SK-N-MC (cell line): Measurements from ENCODE around the gene EFEMP2.
"Not testable (repeated sequence)": the region's sequence is repeated elsewhere in the genome, so short reads cannot be mapped to it uniquely, and the experiment has no call there.

ENCODE experiments used
- DNase-seq: peaks from one replicate; pipeline ENCODE4 v3.0.0-alpha.2; 2011; ENCODE audit warnings: low read depth, low spot score
- H3K27ac ChIP-seq: fragments of 200-600 bp; sonication (generic); 2 replicates; pipeline ENCODE4 v1.5.1; 2016; ENCODE audit warnings: mixed run types
- H3K36me3 ChIP-seq: fragments of 200-600 bp; sonication (generic); 2 replicates; pipeline ENCODE4 v1.6.1; 2017; ENCODE audit warnings: antibody characterized with exemption, low read length, mixed read lengths; ENCODE audit not compliant: insufficient read depth
- H3K4me3 ChIP-seq: fragments of 200-600 bp; sonication (generic); 2 replicates; pipeline ENCODE4 v1.5.1; 2016
- H3K9ac ChIP-seq: fragments of 200-600 bp; sonication (generic); 2 replicates; pipeline ENCODE4 v1.8.0; 2017; ENCODE audit warnings: mixed run types, mixed read lengths; ENCODE audit not compliant: insufficient read length
- H3K9me3 ChIP-seq: fragments of 200-600 bp; sonication (generic); 2 replicates; pipeline ENCODE4 v1.6.1; 2017; ENCODE audit warnings: low read depth, mild to moderate bottlenecking, antibody characterized with exemption, low read length, moderate library complexity, mixed read lengths
- EZH2 ChIP-seq: fragments of 200-600 bp; sonication (generic); IDR thresholded peaks from one replicate; pipeline ENCODE4 v1.6.1; 2017; ENCODE audit warnings: antibody characterized with exemption
- FOXP2 ChIP-seq: optimal IDR thresholded peaks from 2 replicates; pipeline ENCODE3; 2011; ENCODE audit warnings: mild to moderate bottlenecking, moderate library complexity; ENCODE audit not compliant: insufficient read depth; ENCODE audit errors: extremely low read length, control extremely low read depth
- POLR2AphosphoS5 ChIP-seq: IDR thresholded peaks from 2 replicates; pipeline ENCODE4 v1.6.1; 2012; ENCODE audit warnings: mild to moderate bottlenecking, low read depth, low read length, borderline replicate concordance

Gene EFEMP2

DNA sequence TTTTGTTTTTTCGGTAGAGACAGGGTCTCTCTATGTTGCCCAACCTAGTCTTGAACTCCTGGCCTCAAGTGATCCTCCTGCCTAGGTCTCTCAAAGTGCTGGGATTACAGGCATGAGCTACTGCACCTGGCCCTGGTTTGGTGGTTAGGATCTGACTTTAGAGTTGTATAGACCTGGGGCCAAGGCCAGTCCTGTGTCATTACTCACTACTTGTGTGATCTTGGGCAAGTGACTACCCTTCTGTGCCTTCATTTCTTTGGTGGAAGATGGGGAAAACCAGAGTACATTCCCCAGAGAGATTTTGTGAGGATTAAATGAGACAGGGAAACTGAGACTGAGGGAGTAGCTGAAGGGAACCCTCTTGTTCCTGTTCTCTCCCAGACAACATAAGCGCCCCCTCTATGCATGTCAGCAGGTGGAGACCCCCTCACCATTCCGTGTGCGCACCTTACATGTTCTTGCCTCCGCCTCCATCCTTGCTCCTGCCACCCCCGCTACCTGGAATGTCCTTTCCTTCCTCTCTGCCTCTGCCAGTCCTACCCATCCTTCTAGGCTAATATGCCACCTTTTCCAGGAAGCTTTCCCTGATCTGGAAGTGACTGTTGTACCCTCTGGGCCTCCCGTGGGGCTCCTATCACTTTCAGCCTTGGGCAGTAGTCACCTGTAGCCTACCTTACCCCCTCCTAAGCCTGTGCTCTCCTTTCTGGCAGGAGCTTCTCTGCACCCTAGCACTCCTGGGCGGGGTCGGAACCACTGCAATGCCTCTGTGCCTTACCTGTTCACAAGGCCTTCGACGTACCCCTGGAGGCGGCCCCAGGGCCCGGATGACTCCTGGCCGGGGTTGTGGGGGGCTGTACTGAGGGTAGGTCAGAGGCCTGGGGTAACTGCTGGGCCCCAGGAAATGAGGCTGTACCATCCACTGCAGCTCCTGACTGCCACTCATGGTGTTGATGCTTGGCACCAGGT lies 23.7 kb upstream of the EFEMP2 start:
- DNase-seq: no peak
- Histone ChIP-seq H3K4me3 (no peak overlapping the region), H3K9me3 (no peaks in the 10 kb centered on the region), H3K9ac (no peak overlapping the region), H3K36me3 (no peaks in the 10 kb centered on the region), H3K27ac (no peak overlapping the region)
- TF ChIP-seq EZH2 (no peak), FOXP2 (no peak), POLR2AphosphoS5 (no peak)

DNA sequence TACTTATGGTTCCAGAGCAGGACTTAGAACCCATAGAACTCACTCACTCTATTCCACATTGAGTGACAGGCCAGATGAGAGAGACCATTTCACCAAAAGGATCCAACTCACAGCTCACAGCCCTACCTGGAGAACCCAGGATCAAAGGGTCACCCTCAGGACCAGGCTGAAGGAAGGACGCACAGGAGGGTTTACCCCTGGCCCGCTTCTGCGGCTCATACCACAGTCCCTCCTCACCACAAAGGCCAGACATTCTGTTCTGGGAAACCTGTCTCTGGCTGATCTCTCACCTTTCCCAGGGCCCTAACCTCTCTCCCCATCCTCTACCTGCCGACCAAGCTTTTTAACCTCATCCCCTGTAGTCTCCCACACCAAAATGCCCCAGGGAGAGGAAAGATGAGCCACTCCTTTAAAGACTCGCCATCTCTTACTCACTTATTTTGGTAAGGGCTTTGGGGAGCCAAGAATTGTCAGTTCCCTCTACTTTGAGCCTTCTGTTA lies 22.9 kb upstream of the EFEMP2 start:
- H3K9ac ChIP-seq: no peak overlapping the region
- TF ChIP-seq POLR2AphosphoS5 (no peak), FOXP2 (no peak), EZH2 (no peak)
- H3K9me3 ChIP-seq: no peaks in the 10 kb centered on the region
- no peak for DNase-seq
- H3K36me3 ChIP-seq: no peaks in the 10 kb centered on the region
- H3K4me3 ChIP-seq: no peak overlapping the region
- H3K27ac ChIP-seq: no peak overlapping the region

DNA sequence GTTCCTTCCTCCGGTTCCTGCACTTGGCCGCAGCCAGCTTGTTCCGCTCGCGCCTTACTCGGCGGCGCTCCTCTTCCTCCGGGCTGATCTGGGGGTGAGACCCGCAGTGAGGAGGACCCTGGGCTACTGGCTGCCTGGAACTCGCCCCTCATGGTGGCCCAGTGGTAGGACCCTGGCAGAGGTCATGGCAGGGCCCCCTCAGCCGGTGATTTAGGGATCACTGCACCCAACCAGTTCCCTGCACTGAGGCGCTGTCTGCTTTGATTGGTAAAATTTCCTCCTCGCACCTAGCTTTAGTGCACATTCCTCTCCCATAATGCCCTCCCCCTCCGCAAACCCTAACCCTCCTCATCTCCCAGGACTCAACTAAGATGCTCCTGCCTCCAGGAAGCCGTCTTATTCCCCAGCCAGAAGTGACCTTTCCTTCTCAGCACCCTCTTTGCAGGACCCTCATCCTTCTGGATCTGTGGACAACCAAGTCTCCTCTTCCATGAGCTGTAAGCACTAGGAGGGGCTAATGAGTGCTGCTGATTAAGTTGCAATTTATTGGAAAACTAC lies 21.5 kb upstream of the EFEMP2 start:
- Histone ChIP-seq H3K36me3 (no peaks in the 10 kb centered on the region), H3K9me3 (no peaks in the 10 kb centered on the region), H3K27ac (0 out of 2 replicates have a peak overlapping the region, but pooled peaks have one; percentile 67), H3K4me3 (no peak overlapping the region), H3K9ac (no peak overlapping the region)
- DNase-seq: no peak
- TF ChIP-seq EZH2: no peak
- no peak for TF ChIP-seq FOXP2
- no peak for TF ChIP-seq POLR2AphosphoS5

DNA sequence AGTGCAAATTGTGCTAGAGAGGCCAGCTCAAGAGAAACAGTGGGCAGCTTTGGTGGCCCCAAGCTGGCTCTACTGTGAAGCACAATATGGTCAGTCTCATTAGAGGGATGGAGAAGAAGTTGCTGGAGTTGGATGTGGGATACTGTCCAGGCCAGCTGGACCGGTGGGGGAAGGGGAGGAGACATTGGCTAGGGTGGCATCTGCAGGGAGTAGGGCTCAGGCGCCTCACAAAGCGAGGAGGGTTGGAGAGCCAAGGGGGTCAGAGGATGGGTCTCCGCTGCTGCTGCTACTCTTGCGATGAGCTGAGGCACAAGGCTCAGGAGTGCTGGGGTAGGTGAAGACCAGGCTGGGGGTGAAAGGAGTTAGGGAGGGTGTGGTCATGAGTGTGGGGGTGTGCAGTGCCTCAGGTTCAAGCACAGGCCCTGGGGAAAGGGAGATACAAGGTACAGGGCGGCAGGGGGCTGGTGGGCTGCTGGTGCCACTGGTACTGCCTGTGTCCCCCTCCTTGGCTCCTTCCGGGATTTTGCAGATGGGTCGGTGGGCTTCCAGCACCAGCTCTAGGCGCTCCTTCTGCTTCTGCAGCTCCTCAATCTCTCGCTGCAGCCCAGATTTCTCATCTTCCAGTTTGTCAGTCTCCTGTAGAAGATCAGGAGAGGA lies 20.2 kb upstream of the EFEMP2 start:
- no peak overlapping the region for H3K9ac ChIP-seq
- H3K36me3 ChIP-seq: no peaks in the 10 kb centered on the region
- H3K27ac ChIP-seq: no peak overlapping the region
- no peaks in the 10 kb centered on the region for H3K9me3 ChIP-seq
- H3K4me3 ChIP-seq: peak overlapping the region; percentile 52
- no peak for DNase-seq
- TF ChIP-seq EZH2 (no peak), FOXP2 (no peak), POLR2AphosphoS5 (no peak; the same call in 1 of the 2 replicates)

DNA sequence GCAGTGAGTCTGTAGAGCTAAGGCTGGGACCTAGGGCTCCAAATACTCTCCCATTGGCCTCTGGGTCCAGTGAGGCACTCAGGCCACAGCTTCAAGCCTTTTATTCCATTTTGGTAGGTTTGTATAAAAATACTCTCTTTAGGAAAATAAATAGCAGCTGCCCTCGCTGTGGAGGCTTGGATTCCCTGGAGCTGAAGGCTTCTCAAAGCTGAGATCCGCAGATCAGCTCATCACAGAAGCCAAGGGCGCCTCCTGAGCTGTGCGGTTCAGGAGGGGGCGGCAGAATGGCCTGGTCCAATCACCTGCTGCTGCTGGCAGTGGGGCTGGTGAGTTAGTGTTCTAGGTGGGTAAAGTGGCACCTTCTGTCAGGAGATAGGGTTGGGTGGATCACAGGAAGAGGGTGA lies 19.5 kb upstream of the EFEMP2 start:
- Histone ChIP-seq H3K4me3 (peak overlapping the region; percentile 95), H3K9ac (peak overlapping the region; percentile 88)
- not testable (repeated sequence) for H3K36me3 ChIP-seq, DNase-seq, H3K27ac ChIP-seq, H3K9me3 ChIP-seq

DNA sequence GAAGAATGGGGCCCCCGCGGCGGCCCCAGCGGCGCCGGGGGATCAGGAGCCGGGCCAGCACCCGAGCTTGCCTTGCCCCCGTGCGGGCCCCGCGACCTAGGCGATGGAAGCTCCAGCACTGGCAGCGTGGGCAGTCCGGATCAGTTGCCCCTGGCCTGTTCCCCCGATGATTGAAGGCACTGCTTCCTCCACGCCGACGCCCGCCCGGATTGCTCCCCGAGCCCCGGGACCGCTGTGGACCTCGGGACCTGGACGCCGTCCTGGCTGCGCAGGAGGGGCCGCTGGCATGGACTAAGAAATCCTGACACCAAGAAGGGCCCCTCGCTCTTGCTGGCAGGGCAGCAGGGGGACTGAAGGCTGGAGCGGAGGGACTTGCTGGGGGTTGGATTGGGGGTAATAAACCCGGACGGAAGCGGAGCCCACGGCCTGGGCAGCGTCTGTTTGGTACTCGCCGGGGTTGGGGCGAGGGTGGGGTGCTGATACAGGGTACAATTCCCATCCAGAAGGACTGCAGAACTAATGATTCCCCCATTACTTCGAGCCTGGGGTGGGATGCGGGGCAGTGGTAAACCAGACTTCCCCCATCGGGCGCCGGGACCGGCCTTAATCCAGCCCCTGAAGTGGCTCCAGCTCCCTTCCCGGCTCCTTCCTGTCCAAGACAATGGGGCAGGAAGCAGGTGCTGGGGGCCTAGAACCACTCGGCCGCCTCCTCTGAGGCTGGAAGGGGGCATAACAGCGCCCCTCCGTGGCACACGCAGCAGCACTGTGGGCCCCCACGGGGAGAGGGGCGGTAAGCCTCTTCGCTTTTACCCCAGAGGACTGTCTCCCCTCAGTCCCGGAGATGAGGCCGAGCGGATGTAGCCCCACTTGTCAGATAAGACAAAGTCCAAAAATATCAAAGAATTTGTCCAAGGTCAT lies 18.9 kb upstream of the EFEMP2 start:
- DNase-seq: no peak
- H3K4me3 ChIP-seq: peak overlapping the region; percentile 95
- TF ChIP-seq POLR2AphosphoS5: 0 out of 2 replicates have a peak, but pooled peaks have one; percentile 15
- TF ChIP-seq EZH2: no peak
- TF ChIP-seq FOXP2: no peak
- no peaks in the 10 kb centered on the region for H3K9me3 ChIP-seq
- H3K36me3 ChIP-seq: peaks cover 2% of the 10 kb centered on the region; the same call in 1 of the 2 replicates
- 0 out of 2 replicates have a peak overlapping the region, but pooled peaks have one; percentile 42 for H3K27ac ChIP-seq
- peak overlapping the region; percentile 88 for H3K9ac ChIP-seq

DNA sequence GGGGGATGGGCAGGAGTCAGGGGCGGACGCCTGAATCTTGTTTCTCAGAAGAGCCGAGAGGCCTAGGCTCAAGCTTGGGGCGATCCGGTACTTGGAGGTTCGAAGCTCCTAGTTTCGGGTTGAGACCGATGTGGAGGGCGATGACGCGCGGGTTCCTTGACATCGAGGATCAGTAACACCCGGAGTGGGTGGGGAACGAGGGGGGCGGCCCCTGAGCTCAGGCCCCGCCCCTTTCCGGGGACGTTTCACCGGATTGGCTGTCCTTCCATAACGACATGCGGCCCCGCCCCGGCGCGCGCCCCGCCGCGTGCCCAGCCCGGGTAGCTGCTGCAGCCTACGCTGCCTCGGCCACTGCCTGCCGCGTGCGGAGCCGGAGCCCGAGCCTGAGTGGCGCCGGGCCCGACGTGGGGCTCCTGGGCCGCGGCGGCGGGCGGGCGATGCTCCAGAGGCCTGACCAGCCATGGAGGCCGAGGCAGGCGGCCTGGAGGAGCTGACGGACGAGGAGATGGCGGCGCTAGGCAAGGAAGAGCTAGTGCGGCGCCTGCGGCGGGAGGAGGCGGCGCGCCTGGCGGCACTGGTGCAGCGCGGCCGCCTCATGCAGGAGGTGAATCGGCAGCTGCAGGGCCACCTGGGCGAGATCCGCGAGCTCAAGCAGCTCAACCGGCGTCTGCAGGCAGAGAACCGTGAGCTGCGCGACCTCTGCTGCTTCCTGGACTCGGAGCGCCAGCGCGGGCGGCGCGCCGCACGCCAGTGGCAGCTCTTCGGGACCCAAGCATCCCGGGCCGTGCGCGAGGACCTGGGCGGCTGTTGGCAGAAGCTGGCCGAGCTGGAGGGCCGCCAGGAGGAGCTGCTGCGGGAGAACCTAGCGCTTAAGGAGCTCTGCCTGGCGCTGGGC lies 18.0 kb upstream of the EFEMP2 start, which contains the start of gene CCDC85B:
Gene CCDC85B, plus strand, starts transcription at position 350 of the 895 bp plus-strand sequence. Its CDS starts 111 bp downstream, at position 461.
- no peak for TF ChIP-seq FOXP2
- peak; percentile 77 for TF ChIP-seq POLR2AphosphoS5
- 0 out of 2 replicates have a peak within 1 kb of the TSS, but pooled peaks have one; percentile 42 for H3K27ac ChIP-seq
- no peaks in the 10 kb centered on the region for H3K9me3 ChIP-seq
- peak within 1 kb of the TSS; percentile 95 for H3K4me3 ChIP-seq
- peak; percentile 53 for DNase-seq
- H3K36me3 ChIP-seq: peaks cover 8% of the 10 kb centered on the region; the same call in 1 of the 2 replicates
- peak within 1 kb of the TSS; percentile 88 for H3K9ac ChIP-seq
